8988T (cell line): ENCODE measurements around the gene TSC2.
"Not testable (repeated sequence)": the region's sequence is repeated elsewhere in the genome, so short reads cannot be mapped to it uniquely, and the experiment has no call there.

Experiments
- DNase-seq: peaks from one replicate; pipeline ENCODE4 v3.0.0; 2011

The TSC2 gene

GRCh38 chr16:2011726-2012125, 36.1 kb upstream of the TSC2 start:
- DNase-seq, result not testable (repeated sequence)

DNA sequence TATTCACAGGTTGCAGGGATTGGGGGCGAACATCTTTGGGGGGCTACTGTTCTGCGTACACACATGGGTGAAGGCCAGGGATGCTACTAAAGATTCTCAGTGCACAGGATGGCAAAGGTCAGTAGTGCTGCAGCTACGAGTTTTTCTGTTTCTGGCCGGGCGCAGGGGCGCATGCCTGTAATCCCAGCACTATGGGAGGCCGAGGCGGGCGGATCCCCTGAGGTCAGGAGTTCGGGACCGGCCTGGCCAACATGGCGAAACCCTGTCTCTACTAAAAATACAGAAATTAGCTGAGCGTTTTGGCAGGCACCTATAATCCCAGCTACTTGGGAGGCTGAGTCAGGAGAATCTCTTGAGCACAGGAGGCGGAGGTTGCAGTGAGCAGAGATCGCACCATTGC, 34.3 kb upstream of the TSC2 start:
- no peak for DNase-seq

- DNase-seq, result no peak
These were observed 32.5 kb upstream of the TSC2 start for GRCh38 chr16:2015117-2015946.

DNA sequence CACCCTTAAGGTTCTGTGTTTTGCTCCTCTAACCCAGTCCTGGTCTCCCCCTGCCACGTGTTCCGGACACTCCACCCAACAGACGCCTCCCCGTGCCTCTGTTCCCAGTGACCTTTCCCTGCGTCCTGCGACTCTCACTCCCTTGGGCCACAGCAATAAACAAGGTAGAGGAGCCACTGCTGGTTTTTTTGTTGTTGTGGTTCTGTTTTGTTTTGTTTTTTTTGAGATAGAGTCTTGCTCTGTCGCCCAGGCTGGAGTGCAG, 31.9 kb upstream of the TSC2 start:
- no peak for DNase-seq

- DNase-seq, result no peak
These were observed 31.3 kb upstream of the TSC2 start for GRCh38 chr16:2016407-2016922.

DNA sequence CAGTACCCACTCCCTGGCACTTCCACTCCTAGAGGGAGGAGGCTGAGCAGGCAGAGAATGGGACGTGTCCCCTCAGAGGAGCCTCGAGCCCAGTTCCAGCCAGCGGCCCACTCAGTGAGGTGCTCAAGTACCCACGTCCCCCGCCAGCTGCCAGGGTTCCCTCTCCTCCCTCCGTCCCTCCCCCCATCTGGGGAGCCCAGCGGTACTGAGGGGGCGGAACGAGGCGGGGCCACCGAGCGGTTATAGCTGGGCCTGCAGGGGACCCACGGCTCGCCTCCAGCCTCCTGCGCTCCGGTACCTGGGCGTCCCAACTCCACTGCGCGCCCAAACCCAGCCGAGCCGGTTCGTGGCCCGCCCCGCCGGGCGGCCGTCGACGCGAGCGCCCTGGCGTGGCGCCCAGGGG, 28.3 kb upstream of the TSC2 start, which contains the start of gene NPW:
Gene NPW, plus strand, starts transcription at position 268 of the 403 bp plus-strand sequence.
- DNase-seq, result no peak

DNA sequence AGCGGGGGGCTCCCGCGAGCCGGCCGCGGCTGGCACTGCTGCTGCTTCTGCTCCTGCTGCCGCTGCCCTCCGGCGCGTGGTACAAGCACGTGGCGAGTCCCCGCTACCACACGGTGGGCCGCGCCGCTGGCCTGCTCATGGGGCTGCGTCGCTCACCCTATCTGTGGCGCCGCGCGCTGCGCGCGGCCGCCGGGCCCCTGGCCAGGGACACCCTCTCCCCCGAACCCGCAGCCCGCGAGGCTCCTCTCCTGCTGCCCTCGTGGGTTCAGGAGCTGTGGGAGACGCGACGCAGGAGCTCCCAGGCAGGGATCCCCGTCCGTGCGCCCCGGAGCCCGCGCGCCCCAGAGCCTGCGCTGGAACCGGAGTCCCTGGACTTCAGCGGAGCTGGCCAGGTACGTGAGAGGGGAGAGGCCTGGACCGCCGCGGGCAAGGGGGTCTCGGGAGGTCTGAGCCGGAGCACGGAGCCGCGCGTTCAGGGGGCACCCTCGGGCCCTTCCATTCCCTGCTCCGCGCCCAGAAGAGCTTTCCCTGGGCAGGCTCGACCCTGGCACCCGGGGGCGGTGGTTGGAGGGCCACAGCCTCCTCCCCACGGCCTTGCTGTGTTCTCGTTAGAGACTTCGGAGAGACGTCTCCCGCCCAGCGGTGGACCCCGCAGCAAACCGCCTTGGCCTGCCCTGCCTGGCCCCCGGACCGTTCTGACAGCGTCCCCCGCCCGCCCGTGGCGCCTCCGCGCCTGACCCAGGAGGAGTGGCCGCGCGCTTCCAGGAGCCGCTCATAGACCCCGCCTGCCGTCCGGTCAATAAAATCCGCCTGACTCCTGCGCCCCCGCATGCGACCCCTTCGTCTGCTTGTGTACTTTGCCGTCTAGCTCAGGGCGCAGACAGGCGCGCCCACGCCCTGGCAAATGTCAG, 27.6 kb upstream of the TSC2 start:
- no peak for DNase-seq

DNA sequence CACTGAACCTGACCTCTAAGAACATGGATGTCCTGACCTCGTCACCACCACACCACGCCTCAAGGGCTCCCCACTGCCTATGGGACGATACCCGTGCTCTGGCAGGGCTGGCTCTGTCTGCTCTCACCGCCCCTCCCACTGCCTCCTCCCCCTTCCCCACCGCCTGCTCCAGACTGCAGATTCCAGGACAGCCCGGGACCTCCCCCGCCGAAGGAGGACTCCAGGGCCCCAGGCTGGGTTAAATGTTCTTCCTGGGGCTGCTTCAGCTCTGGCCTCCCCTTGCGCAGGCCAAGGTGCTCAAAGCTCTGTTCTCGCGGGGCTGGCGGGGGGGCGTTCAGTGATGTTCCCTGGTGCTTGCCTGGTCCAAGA, 25.1 kb upstream of the TSC2 start:
- DNase-seq, result no peak

DNA sequence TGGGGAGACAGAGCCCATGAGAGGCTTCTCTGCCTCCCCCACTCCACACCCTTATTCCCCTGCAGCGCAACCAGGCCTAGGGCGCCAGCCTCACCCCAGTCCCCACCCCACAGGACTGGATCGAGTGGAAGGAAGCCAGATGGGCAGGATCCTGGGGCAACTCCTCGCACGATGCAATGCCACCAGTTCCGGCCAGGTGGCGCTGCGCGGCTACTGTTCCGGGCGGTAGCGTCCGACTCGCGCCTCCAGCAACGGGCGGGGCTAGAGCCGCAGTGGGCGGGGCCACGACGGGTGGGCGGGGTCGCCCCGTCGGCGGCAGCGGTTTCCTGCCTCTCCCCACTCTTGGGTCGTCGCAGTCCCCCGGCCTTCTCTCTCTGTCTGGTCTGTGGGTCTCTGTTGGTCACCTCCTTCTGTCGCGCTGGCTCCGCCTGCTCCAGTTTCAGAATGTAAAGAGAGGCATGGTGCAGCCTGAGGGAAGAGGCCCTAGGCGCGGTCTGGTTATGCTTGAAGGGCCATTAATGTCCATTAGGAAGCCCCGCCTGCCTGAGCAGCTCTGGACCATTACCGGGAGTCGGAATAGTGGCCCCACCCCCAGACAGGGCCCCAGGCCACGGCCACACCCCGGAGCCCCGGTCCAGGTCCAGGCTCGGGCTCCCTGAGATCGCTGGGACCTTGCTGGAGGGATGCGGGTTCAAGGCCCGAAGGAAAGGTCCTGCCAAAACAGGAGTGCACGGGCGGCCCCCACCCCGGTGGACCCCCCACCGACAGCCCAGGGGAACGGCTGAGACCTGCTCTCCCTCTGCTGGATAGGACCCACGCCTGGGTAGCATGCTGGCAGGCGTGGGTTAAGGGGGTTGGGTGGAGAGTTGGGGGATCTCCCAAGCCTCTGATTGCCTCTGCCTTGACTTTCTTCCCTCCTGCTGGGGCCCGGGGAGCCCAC, 24.4 kb upstream of the TSC2 start:
- DNase-seq, result peak; percentile 97

GRCh38 chr16:2024032-2024420, 23.8 kb upstream of the TSC2 start:
- DNase-seq, result no peak

GRCh38 chr16:2025251-2025650, 22.5 kb upstream of the TSC2 start:
- no peak for DNase-seq

DNA sequence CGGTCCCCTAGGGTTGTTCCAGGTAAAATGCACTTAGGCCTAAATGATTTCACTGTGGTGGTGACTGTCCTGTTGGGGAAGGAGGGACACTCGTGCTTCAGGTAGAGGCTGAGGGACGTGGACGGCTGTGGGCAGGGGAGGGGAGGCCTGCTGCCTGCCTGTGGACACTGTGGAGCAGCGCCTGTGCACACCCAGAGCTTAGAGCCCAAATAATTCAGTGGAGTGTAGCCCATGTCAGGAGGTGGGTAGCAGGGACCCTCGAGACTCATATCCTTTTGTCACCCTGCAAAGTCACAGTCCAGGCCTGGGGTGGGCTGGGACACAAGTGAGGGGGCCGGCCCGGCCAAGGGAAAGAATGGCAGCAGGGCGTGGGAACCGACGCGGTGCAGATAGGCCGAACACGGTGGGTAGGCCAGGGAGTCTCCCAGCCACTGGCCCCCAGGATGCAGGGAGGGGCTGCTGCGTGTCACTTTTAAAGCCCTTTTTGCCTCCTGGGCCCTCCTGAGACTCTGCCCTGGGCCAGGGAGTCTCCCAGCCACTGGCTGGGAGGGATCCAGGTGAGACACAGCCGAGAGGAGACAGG, 21.8 kb upstream of the TSC2 start:
- DNase-seq, result no peak

- DNase-seq, result peak; percentile 91
These were observed 21.2 kb upstream of the TSC2 start, which contains the start of gene NHERF2 for GRCh38 chr16:2026461-2027023. Gene NHERF2, plus strand, starts transcription at chr16:2026902. Its CDS starts 104 bp downstream, at chr16:2027006.

DNA sequence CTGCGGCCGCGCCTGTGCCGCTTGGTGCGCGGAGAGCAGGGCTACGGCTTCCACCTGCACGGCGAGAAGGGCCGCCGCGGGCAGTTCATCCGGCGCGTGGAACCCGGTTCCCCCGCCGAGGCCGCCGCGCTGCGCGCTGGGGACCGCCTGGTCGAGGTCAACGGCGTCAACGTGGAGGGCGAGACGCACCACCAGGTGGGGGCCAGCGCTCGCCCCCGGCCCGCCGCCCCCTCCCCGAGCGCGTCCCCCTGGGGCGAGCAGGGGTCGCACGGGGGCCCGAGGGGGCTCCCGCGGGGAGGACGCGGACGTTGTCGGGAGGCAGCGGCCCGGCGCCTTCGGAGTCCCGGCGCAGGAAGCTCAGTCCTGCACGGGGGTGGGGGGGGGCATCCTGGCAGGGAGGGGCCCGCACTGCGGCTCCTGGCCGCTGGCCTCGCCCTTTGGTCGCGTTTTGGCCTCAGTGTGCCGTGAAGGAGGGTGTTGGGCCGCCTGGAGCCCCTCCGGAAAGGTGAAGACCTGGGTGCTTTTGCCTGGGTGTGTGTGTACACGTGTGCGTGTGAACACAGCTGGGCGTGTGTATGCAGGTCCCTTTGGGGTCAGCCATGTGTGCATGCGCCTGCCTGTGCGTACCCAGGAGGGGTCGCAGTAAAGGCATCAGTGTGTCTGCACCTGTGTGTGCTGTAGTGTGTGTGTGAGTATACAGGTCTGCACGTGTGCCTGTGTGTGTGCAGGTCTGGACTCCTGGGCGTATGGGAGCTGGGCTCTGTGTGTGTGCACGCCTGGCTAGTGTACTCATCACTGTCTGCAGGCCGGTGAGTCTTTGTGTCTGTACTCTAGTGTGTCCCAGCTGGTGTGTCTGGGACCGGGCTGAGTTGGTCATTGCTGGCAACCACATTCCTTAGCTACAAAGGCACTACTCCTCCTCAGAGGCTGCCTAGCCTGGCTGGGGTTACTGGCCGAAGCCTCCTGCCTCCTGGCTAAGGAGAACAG, 20.5 kb upstream of the TSC2 start:
- DNase-seq, result no peak

DNA sequence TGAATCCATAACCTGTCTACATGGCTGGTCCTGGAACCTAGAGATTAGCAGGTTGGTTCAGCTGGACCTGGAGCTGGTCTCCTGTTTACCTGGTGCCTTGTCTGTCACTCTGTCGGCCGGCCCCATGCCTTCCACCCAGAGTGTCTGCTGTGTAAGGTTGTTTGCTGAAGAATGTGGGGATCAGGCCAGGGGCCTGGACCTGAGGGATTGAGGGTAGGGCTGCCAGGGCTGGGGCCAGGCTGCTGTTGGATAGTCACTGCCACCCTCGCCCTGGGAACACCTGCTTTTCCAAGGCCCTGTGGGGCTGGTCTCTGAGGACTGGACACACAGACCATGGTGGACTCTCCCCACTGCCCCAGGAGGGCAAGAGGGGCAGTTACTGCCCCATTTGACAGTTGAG, 19.6 kb upstream of the TSC2 start:
- DNase-seq, result no peak

DNA sequence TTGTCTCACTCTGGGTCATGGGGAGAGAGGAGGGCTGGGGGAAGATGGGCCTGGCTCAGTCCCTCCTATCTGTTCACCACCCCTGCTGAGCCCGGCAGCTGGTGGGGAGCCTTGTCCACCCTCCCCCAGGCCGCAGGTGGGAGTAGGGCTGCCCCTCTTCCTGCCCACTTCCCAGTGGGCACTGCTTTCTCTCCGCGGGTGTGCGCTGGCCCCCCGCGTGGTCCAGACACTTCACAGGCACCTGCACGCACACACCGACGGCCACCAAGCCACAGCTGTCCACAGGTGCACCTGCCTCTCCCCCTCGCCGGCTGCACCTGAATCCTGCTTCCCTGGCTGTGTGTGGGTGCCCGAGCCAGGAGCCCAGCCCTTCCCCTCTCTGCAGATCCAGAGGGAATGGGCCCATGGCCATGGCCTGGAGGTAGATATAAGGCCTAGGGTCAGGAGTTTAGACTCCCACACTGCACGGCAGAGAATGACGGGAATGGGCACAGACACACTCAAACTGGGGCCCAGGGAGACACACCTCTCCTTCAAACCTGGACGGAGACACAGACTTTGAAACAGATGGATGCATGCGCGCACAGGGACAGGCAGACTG, 19.1 kb upstream of the TSC2 start:
- no peak for DNase-seq

DNA sequence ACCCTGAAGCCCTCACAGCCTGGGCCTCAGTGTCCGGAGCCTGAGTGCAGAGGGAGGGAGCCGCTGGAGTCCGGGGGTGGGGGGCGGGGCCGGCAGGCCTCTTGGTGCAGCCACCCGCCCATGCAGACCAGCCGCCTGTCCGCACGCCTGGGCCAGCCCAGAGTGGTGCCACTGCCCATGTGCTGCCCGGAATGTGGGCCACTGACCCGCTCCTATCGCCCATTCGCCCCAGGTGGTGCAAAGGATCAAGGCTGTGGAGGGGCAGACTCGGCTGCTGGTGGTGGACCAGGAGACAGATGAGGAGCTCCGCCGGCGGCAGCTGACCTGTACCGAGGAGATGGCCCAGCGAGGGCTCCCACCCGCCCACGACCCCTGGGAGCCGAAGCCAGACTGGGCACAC, 18.4 kb upstream of the TSC2 start:
- DNase-seq, result no peak

DNA sequence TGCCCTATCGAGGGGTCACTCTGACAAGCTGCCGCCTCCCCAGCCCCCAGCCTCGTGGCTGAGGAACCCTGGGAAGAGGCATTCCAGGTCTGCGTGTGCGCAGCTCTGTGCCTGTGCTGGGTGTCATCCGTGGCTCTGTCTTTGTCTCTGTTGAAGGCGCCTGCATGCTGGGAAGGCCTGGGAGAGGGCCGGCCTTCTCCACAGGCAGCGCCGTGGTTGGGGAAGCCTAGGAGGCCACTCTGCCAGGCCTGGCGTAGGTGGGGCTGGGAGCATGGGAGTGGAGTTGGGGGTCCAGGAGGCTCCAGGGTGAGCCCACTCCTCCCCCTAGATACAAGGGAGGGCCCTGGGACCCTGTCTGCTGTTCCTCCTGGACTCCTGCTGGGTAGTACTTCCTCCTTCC, 17.7 kb upstream of the TSC2 start:
- DNase-seq, result no peak

- DNase-seq, result no peak
These were observed 16.7 kb upstream of the TSC2 start for GRCh38 chr16:2031081-2031577.
